GM12864 (cell line): Measurements from ENCODE around the gene SCAMP1.

Experiments used
- DNase-seq: peaks from one replicate; pipeline ENCODE4 v3.0.0-alpha.2; 2011; ENCODE audit warnings: low read depth
- H3K4me3 ChIP-seq: 2 replicates; pipeline ENCODE4 v1.5.1; 2011; ENCODE audit warnings: mild to moderate bottlenecking, low read depth, low read length, control low read depth
- CTCF ChIP-seq: IDR thresholded peaks from 2 replicates; pipeline ENCODE4 v1.5.1; 2011; ENCODE audit warnings: low read depth, mild to moderate bottlenecking, moderate library complexity, low read length, control low read depth, inconsistent platforms; ENCODE audit errors: missing control alignments

Gene SCAMP1

GRCh38 chr5:78519198-78519941, 159.0 kb downstream of the SCAMP1 start:
- no peak for TF ChIP-seq CTCF
- no peak for DNase-seq
- H3K4me3 ChIP-seq: no peak overlapping the region

- H3K4me3 ChIP-seq: no peak overlapping the region
- TF ChIP-seq CTCF: no peak
- no peak for DNase-seq
These were observed 161.0 kb downstream of the SCAMP1 start for GRCh38 chr5:78521455-78521854.

GRCh38 chr5:78522476-78523260, 162.3 kb downstream of the SCAMP1 start:
- DNase-seq: no peak
- no peak for TF ChIP-seq CTCF
- H3K4me3 ChIP-seq: no peak overlapping the region

- TF ChIP-seq CTCF: no peak
- H3K4me3 ChIP-seq: no peak overlapping the region
- DNase-seq: no peak
These were observed 163.1 kb downstream of the SCAMP1 start for GRCh38 chr5:78523314-78524193.

GRCh38 chr5:78526049-78526525, 165.7 kb downstream of the SCAMP1 start:
- TF ChIP-seq CTCF: no peak
- no peak for DNase-seq
- no peak overlapping the region for H3K4me3 ChIP-seq

- no peak for TF ChIP-seq CTCF
- DNase-seq: no peak
- H3K4me3 ChIP-seq: no peak overlapping the region
These were observed 166.8 kb downstream of the SCAMP1 start for GRCh38 chr5:78527054-78527859.
